Stimulated activated CD4-positive, alpha-beta T cell treated with anti-CD3 and anti-CD28 coated beads, Interleukin-12 subunit alpha, Interleukin-12 subunit beta, amount 100 ng/mL, for 4 hours (primary cell): ENCODE measurements around the gene CHRNG.
A peak's percentile ranks its signal among the peaks of the same experiment; 100 is the strongest.

Experiments
- DNase-seq: peaks from one replicate; pipeline ENCODE4 v3.0.0-alpha.2; 2020

Gene CHRNG, protein sequence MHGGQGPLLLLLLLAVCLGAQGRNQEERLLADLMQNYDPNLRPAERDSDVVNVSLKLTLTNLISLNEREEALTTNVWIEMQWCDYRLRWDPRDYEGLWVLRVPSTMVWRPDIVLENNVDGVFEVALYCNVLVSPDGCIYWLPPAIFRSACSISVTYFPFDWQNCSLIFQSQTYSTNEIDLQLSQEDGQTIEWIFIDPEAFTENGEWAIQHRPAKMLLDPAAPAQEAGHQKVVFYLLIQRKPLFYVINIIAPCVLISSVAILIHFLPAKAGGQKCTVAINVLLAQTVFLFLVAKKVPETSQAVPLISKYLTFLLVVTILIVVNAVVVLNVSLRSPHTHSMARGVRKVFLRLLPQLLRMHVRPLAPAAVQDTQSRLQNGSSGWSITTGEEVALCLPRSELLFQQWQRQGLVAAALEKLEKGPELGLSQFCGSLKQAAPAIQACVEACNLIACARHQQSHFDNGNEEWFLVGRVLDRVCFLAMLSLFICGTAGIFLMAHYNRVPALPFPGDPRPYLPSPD

DNA sequence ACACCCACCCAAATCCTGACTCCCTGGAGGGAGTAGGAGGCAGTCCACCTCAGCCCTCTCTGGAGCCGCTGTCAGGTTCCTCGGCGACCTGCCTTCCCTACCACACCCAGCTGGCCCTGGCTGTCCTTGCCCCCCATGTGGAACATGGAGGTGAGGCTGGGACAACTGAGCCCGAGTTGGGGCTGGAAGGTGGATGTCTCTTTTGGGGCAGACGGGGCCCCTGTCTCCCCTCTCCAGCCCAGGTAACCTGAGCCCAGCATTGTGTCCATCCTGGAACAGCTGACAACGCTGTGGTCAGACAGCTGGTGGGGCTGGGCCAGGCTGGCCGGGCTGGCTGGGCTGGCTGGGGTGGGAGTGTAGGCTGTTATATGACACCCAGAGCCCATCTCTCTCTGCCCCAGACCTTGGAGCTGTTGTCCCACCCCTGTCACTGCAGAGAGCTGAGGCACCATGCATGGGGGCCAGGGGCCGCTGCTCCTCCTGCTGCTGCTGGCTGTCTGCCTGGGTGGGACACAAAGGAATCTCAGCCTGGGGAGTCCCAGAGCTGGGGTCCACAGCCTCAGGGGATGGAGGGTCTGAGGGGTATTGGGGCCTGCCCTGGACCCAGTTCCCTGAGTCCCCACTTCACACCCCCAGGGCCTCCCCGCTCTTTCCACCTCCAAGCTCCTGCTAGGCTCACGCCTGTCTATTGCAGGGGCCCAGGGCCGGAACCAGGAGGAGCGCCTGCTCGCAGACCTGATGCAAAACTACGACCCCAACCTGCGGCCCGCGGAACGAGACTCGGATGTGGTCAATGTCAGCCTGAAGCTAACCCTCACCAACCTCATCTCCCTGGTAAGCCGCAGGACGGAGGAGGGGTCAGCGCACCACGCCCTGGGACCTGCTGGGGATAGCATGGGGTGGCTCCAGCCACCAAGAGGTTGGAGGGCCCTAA lies at the start of gene CHRNG:
Gene CHRNG, plus strand, starts transcription at position 395 of the 934 bp plus-strand sequence. Its CDS starts 56 bp downstream, at position 451.
- DNase-seq = no peak

DNA sequence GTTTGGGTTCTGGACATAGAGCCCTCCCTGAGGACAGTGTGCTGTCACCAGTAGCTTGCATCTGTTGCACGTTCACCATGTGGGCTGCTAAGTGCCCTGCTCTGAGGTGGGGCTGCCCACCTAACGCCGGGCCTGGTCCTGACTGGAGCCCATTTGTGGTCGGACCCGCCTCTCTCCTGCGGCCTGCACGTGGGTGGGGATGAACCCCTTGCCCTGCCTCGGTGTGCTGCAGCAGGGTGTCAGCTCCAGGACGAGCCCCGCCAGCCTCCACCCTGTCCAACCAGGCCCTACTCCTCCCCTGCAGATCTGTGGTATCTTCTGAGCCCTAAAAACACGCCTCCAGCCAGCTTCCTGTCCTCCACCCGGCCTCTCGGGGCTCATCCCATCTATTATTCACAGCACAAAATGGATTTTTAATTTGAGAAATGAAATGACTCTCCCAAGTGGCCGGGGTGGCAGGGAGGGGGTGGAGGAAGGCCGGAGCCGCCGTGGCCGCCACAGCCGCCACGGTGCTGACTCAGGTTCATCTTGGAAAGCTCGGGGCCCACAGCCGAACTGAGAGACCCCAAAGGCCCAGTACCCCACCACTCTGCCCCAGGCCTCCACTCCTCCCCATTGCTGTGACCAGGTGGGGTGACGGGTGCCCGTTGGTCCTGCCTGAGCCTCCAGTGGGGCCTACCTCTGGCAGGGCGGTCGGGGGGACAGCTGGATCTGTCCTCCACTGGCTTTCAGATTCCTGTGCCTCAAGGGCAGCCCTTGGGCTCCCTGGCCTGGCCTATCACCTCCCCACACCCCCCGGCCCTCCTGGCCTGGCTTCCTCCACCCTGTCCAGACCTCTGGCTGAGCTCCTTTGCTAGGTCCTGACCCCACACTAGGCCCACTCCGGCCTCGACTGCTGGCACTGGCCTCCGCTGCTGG lies 49.0 kb upstream of the CHRNG start:
- DNase-seq = no peak

DNA sequence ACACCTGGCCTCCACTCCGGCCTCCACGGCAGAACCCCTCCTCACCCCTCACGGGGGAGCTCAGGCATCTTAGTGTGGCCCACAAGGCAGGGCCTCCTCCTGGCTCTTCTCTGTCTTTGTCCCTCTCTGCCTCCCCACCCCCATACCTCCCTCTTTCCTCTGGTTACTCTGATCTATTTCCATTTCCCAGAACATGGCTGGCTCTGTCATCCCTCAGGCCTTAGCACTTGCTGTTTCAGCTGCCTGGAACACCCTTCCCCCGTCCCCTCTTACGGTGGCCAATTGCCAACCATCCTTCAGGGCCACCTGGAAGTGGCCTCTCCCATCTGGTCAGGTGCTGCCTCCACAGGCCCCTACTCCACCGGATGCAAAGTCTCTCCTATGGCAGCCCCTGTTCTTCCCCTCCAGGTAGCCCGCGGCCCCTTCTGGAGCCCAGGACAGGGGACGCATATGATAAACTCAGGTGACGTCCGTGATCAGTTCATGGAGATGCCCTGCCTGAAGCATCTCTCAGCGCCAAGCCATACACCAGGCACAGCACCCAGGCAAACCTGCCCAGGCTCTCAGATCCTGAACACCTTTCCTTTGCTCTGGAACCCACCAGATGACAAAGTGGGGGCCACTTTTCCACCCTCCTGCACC lies 48.2 kb upstream of the CHRNG start:
- no peak for DNase-seq

DNA sequence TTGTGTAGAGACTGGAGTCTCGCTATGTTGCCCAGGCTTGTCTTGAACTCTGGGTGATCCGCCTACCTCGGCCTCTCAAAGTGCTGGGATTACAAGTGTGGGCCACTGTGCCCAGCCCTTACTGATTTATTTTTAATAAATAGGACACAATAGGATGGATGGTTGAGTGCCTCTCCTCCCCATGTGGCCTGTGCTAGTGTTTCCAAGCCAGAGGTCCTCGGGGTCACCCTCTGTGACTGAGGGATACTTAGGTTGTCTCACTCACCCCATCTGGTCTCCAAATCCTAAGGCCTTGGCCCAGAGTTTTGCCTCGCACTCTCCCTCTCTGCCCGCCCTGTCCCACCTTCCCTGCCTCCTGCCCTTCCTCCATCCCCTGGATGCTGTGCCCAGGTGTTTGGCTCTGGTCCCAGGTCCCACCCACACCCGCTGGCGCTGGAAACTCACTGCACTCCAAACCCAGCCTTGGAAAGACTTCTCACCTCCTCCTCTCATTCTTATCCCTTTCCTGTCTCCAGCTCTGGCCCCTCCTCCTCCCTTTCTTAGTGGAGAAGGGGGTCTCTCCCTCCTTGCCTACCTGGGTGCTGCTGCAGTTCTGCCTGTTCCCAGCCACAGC lies 47.1 kb upstream of the CHRNG start:
- no peak for DNase-seq

DNA sequence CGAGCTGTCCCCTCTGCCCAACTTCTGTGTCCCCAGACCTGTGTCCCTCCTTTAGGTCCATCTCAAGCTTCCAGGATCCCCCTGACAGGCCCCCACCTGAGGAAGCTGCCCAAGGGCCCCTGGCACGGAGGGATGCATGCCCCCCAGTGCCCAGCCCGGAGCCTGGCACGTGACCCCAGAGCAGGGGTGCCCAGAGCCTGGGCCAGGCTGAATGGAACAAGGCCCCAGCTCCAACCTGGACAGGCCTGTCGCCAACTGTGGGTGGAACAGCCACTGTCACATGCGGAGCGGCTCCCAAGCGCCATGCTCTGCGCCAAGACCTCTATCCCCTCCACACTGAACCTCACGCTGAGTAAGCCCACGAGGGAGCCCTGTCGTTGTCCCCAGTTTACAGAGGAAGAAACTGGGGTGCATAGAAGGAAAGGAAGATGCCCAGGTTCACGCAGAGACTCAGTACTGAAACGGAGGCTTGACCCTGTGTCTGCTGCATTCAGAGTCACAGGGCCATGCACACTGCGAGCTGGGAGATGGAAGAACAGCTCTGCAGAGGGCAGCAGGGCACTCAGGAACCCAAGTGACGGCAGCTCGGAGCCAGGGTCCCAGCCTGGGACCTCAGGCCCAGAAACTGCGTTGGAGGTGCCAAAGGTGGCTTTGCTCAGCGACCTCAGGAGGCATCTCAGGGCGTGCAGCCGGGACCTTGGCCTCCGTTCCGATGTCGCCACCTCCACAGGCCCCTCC lies 46.4 kb upstream of the CHRNG start:
- no peak for DNase-seq

DNA sequence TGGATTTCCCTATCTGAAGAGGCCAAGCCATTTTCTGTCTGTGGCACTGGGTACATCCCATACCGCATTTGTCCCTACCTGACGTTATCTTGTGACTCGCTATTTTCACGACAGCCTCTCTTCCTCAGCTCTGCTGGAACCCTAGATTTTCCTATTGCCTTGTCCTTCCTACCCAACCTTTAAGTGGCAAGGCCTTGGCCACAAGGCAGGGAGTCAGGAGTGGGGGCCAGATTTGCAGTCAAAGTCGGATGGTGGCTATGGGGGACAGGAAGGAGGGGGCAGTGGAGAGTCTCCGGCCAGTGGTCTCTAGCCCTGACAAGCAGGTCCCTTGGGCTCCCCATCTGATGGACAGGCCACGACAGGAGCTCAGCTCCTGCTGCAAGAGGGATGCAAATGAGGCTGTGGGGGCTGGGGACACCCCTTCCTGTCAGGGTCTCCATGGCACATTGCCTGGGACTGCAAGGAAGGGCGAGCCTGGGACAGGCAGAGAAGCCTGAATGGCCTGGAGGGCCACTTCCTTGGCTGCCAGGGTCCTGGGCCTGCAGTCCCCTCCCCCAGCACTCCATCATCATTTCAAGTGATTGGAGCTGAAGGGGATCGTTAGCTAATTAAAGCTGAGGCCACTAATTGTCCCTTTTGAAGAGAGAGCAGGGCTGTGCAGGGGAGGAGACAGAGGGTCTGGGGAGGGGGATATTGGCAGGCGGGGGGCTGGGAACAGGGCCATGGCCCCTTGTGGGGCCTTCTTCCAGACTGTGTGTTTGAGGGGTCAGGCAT lies 45.6 kb upstream of the CHRNG start:
- no peak for DNase-seq

DNA sequence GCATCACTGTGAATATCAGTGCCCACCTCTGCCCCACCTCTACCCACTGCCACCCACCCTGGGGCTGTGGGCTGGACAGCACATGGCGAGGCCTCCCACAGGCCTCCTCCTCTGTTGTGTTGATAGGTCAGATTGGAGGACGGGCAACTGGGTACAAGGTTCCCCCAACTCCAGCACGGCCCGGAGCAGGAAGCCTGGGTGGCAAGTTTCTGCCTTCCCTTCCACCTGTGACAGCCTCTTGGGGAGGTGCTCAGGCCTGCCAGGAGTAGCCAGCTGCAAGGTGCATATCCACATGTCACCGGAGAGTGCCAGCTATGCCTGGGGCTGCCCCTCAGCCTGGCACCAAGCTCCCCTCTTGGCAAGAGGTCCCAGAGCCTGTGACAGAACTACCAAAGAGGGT lies 45.0 kb upstream of the CHRNG start:
- DNase-seq = no peak

DNA sequence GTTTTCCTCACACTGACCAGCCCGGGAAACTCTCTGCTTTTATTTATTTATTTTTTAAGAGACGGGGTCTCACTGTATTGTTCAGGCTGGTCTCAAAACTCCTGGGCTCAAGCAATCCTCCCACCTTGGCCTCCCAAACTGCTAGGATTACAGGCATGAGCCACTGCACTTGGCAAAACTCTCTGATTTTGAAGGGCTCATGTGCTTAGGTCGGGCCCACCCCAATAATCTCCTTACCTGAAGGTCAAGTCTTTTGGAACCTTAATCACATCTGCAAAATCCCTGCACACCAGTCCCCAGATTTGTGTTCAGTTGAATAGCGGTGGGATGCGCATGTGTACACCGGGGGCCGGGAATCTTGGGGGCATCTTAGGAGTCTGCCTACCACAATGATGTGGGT lies 44.2 kb upstream of the CHRNG start:
- DNase-seq = no peak

DNA sequence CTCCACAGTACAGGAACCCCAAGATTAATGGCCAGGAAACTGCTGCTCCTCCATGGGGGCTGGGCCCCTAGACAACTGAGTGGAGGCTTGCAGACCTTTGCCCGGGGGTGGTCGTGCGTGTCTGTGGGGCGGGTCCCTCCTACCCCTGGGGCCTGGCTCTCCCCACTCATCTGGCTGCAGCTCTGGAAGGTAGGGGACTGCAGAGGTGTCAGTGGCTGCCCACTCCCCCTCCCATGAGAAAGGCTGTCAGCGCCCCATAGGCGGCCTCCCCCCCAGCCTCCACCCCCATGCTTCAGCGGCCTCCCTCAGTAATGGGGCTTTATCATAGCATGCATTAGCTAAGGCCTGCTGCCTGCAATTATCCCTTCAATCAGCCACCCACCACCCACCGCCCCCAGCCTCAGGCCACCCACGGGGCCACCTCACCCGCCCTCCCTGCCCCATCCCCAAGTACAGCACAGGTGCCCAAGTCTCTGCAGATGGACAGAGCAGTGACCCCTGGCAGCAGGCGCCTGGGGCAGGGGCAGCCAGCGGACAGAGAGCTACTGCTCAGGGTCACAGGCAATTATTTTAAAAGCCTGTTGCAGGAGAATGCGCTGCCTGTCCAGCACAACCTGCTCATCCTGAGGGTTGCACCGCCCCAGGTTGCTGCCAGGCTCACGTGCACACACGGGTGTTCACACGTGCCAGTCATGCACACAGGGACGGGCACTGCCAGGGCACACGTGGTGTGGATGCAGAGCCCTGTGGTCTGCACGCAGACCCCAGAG lies 42.8 kb upstream of the CHRNG start:
- DNase-seq = no peak

DNA sequence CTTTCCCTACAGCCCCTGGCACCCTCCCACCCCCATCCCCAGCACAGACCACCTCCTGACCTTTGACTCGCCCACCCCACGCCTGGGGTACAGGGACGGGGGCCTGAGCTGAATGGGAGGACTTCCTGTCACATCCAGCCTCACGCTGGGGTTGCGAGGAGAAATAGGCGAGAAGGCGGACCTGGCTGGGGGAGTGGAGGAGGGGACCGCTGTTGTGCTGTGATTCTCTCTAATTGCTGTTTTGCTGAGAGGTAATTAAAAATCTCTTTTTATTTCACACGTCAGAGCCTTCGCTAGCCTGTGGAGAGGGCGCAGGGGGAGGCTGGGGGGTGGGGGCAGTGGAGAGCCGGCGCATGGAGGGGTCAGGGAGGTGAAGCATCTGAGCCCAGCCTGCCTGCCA lies 42.1 kb upstream of the CHRNG start:
- DNase-seq = no peak

DNA sequence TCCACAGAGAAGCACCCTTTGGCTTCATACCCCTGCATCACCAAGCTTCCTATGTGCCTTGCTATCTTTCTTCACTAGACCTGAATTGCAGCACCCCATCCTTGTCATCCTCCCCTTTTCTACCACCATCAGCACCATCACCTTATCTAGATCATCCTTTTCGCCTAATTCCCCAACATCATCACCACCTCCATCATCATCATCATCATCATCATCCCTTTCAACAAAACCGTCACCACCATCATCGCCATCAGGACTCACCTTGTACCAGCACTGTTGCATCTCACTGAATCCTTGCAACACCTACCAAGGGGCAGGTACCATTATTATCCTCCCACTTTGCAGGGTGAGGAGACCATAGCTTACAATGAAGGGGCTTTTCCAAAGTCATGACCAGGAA lies 41.0 kb upstream of the CHRNG start:
- no peak for DNase-seq

DNA sequence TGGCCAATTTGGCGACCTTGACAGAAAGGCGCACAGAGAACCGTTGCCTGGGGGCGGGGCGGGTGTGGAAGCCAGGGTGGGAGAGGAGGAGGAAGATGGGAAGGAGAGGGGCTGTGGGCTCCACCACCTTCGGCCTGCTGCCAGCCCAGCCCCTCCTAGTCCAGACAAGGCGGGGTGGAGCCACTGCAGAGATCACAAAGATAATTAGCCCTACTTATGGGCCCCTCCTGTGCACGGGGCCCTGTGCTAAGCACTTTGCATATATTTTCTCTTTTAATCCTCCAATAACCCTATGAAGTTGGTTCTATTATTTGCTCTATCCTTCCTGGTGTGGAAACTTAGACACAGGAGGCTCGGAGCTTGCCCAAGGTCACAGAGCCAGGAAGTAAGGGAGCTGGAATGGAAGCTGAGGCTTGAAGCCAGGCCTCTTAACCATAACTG lies 38.1 kb upstream of the CHRNG start:
- DNase-seq = no peak

DNA sequence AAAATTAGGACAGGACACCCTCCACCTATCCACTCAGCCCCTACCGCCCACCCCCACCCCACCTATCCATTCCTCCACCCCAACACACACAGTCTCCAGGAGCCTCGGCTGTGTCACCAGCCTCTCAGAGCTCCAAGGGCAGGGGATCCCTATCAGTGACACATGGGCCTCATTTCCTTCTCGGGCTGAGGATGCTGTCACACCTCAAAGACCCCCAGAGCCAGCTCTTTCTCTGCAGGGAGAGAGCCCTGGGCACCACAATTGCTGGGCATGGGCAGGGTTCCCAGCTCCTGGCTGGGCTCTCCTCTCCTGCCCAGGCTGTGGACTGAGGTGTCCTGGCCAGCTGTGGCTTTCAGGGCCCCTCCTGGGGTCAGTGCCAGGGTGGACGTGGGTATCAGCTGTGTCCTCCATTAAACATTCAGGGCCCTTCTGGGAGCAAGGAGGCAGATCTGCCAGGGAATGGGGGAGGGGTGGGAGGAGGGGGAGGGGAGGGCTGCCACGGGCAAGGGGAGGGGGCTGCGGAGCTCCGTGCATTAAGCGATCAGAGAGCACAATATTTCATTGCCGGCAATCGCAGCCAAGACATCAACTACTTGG lies 37.6 kb upstream of the CHRNG start:
- no peak for DNase-seq

DNA sequence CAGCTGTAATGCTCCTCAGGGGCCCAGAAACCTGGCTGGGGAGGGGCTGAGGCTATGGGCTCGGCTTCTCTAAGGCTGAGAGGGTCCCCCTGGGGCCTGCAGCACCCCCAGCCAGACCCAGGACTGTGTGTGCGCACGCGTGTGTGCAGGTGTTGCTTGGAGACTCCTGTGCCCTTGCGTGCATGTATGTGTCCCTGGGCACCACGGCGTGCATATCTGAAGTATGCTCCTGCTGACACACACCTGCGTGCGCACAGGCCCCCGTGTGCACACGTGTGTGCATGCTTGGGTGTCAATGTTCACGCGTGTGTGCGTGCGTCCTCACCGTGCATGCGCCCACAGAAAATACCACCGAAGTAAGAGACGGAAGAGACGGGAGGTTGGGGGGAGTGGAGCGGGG lies 37.0 kb upstream of the CHRNG start:
- no peak for DNase-seq

DNA sequence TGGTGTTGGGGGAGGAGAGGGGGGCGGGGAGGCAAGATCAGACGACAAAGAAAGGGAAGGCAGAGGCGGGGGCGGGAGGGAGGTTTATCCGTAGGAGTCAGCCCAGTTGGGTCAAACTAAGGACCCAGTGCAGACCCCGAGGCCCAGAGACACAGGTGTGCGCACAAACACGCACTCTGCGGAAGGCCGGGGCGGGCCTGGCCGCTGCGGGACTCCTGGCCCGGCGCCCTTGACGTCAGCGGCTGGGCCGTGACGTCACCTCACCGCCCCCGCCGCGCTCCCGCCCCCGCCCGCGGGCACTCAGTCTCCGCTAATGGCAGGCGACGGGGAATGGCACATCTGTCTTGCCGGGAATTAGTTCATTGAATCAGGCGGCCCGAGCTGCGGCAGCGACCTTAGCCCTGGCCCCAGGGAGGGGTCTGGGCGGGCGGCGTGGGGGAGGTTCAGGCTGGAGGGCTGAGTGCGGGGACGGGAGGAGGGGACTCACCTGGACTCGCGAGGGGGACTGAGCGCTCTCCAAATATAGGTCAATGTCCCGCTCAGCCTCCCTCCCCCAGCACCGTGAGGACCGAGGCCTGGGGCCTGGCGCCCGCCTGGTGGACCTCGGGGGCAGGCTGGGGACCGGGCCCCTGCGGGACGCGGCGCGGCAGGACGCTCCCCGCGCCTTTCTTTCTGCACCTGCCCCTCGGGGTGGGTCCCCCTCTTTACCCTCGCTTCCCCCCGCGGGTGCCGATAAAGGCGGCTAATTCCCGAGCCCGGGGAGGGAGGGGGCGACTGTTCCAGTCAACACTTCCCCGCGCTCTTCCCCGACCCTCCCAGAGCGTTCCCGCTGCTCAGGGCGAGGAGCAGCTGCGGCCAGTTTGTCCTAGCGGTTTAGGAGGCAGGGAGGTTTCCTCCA lies 36.3 kb upstream of the CHRNG start:
- DNase-seq = peak; percentile 31

DNA sequence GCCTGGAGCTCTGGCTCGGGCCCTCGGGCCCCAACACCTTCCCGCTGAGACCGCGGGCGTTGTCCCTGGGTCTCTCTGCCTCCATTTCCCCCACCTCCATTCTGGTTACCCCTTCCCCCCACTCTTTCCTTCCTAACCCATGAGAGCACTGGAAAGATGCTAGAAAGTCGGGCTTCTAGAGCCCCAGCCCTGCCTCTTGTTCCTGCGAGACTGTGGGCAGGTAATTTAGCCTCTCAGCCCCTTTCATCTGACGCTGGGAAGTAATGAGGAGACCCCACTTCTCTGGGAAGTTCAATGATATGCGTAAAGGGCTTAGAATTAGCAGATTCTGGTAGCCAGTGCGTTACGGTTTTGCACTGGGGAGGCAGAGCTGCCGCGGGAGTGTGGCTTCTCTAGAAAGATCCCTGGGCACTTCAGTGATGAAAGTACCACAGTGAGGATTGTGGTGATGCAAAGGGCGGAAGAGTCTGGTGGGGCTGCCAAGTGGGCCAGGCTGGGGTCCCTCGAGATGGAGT lies 35.6 kb upstream of the CHRNG start:
- no peak for DNase-seq

DNA sequence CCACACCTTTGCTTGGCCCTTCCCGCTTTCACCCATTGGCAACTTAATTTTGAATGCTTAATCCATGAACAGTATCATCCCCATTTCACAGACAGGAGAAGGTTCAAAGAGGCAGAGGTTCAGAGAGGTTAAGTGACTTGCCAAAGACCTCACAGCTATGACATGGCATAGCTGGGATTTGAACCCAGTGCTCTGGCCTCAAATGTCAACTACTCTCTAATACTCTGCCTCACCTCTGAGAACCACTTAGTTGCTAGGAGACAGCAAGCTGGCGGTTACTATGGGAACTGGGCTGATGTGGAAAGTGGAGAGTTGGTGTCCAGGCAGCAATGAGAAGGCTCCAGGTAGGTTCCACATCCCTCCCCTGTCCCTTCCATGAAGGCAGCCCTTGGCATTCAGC lies 35.1 kb upstream of the CHRNG start:
- DNase-seq = no peak
